GM18505 (cell line): ENCODE results near the gene GCK.

Source experiments
- ATAC-seq: cut with Tn5 transposase; IDR thresholded peaks from one replicate; pipeline ENCODE4 v1.9.1; 2021; ENCODE audit not compliant: unreplicated experiment
- POLR2A ChIP-seq: IDR thresholded peaks from 4 replicates; pipeline ENCODE4 v1.6.1; 2011; ENCODE audit warnings: borderline replicate concordance; ENCODE audit not compliant: insufficient read depth, insufficient read length; ENCODE audit errors: extremely low read depth

Gene GCK

DNA sequence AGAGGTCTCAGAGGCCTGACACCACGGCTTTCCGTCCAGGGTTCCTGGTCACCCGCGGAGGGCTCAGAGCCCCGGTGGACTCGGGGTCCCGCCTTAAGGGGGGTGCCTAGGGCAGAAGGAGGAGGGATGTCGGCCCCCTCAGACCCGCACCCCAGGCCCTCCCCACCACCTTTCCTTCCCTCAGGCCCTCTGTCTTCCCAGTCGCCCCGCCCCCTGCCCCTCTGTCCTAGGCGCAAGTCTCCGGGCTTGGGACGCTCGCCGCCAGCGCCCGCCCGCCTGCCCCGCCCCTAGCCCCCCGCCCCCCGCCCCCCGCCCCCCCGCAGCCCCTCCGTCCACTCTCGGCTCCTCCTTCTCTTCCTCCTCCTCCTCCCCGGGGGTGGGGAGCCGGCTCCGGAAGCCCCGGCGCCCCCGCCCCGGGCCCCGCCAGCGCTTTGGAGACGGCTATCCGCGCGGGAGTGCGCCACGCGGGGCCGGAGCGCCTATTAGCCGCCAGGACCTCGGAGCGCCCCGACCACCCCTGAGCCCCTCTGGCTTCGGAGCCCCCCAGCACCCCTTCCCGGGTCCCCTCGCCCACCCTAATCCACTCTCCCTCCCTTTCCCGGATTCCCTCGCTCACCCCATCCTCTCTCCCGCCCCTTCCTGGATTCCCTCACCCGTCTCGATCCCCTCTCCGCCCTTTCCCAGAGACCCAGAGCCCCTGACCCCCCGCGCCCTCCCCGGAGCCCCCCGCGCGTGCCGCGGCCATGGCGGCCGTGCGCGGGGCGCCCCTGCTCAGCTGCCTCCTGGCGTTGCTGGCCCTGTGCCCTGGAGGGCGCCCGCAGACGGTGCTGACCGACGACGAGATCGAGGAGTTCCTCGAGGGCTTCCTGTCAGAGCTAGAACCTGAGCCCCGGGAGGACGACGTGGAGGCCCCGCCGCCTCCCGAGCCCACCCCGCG is 85.0 kb downstream of the GCK start, which contains the start of gene AEBP1:
Gene AEBP1 (plus strand): TSS at position 423 of the 937 bp plus-strand sequence. CDS start 321 bp downstream, at position 744.
- TF ChIP-seq POLR2A: no peak
- no peak for ATAC-seq

DNA sequence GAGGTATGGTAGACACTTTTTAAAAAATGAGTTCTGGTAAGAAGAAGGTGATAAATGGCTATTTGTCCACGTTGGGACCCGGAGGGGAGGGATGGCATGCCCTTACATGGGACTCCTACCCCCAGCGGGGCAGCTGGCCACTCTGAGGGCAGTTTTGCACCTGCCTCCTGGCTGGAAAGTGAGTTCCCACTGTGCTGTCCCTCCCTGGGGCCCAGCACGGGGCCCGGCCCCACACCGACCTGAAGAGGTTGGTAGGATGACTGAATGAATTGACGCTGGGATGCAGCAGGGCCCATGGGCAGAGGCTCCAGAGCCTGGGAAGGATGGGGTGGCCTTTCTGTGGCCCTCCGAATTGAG is 85.7 kb downstream of the GCK start:
- ATAC-seq: no peak
- TF ChIP-seq POLR2A: no peak

DNA sequence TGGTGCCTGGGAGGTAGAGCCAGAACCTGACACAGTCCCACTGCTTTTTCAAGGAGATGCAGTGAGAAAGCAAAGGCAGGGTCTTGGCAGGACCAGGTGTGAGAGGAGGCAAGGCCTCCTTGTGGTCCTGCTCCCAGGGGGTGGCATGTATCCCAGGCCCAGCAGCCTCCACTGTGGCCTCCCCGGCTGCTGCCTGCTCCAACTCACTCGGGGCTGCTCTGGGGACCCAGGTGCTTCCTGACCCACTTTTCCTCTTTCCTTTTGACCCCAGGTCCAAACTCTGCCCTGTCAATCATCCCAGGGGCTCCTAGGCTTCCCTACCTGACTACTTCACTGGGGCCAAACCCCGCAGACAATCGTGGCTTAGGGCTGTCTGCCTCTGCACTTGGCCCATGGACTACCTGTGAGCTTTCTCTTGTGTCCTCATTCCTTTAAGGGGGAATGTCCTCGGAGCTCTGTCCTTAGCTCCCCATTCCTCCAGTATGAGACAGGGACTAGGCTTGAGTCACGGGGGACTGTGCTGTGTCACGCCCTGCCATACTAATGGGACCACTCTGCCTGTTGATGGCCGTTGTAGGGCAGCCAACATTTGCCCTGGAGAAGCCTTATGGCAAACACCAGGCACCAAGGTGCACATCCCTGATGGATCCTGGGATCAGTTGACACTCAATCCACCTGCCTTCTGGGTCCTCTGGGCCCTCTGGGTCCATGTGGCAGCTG is 86.2 kb downstream of the GCK start:
- ATAC-seq: no peak
- no peak for TF ChIP-seq POLR2A

DNA sequence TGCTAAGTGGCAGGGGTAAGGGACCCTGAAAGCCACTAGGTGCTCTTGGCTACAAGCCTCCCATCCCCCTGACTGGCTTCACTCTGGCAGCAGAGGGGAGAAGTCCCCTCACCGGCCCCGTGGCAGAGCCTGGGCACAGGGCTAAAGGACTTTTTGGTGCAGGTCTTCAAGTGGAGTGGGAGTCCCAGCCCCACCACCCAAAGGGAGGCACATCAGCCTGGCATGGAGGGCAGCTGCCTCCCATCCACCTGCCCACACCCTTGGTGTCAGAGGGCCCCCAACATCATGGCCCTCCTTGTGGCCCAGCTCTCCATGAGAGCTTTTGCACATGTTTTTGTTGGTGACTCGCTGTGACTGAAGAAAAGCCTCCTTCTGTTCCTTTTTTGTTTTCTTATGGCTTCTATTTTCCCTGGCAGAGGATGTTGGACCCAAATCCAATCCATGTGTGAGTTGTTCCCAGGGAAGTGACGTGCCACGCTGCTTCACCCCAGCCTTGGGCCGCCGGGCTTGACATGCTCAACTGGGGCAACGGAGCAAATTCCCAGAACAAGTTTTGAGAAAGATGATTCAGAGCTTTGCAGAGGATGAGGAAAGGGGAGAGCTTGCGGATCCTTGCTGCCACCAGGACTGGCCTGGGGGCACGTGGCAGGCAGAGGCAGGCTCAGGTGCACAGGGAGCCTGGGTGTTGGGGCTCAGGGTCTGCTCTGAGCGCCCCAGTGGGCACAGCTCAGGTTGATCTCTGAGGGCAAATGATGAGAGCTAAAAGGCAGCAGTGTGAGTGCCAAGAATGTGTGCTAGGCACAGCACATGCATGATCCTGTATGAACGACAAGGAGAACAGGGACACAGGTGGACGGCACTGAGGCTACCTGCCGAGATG is 87.0 kb downstream of the GCK start:
- no peak for ATAC-seq
- TF ChIP-seq POLR2A: no peak

DNA sequence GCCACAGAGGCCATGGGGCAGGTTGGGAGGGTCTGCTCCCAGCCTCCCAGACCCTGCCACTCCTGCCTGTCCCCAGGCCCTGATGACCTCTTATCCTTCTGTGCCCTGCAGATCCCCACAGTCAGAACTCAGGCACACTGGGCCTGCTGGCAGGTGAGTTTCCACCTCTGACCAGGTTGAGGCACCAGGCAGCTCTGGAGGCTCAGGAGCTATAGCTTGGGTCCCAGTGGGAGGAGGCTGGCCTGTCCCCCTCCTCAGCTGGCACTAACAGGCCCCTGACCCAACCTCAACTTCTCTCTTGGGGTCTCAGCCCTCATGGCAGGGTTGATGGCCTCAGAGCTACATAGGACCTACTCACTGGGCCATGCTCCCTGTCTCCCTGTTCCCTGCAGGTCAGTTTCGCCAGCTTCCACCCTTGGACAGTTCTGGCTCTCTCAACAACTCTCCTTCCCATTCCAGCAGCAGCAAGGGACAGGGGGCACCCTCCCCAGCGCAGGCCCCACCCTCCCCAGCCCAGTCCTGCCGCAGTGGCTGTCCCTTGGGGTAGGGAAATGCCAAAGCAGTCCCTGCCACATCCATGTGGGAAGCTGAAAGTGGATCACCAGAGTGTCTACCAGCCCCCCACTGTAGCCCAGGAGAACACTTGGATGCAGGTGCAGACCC is 87.8 kb downstream of the GCK start:
- no peak for ATAC-seq
- TF ChIP-seq POLR2A: no peak

DNA sequence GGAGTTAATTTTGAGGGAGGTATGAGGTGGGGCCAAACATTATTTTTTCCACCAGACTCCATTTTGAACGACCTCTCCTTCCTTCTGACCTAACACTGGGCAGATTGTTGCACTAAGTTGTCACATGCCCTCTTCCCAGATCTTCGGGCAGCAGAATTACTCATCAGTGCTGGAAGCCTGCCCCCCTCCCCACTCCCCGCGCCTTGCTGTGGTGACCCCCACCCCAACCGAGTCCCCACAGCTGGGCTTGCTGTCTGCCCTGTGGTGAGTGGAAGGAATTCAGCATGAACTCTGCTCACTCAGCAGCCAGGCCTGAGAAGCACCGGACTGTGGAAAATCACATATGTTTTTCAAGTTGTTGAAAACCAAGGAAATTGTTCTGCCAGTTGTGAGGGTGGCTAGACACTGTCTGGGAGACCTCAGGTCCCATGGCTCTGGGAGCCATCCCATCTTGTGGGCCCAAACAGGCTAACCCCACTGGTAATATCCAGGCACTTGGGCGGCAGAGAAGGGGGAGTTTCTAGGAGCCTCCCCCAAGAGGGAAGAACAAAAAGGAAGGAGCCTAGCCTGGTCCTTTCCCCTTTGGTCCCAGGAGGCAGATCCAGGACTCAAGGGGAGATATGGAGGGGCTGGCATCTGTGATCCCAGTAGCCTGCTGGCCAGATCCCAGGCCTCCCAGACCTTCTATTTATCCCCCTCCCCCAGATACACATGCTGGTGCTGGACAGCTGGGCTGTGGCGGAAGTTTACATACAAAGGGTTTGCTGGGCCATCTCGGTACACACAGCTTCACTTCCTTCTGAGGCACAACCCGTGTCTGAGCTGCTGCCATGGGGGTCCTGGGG is 88.6 kb downstream of the GCK start:
- ATAC-seq: no peak
- TF ChIP-seq POLR2A: no peak

DNA sequence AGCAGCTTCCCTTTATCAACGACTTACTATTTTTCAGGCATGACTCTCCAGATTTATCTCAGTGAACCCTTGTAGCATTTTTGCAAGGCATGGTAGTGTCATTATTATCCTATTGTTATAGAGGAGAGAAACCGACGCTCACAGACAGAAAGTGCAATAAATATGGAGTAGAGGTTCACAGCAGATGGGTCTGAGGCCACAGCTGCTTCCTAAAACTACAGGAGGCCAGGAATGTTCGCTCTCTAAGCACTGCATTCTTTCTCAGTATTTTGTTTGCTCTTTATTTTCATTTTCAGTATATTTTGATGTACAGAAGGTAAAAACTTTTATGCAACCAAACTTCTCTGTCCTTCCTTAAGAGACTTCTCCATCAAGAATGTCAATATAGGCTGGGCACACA is 89.6 kb downstream of the GCK start:
- ATAC-seq: no peak
- no peak for TF ChIP-seq POLR2A

DNA sequence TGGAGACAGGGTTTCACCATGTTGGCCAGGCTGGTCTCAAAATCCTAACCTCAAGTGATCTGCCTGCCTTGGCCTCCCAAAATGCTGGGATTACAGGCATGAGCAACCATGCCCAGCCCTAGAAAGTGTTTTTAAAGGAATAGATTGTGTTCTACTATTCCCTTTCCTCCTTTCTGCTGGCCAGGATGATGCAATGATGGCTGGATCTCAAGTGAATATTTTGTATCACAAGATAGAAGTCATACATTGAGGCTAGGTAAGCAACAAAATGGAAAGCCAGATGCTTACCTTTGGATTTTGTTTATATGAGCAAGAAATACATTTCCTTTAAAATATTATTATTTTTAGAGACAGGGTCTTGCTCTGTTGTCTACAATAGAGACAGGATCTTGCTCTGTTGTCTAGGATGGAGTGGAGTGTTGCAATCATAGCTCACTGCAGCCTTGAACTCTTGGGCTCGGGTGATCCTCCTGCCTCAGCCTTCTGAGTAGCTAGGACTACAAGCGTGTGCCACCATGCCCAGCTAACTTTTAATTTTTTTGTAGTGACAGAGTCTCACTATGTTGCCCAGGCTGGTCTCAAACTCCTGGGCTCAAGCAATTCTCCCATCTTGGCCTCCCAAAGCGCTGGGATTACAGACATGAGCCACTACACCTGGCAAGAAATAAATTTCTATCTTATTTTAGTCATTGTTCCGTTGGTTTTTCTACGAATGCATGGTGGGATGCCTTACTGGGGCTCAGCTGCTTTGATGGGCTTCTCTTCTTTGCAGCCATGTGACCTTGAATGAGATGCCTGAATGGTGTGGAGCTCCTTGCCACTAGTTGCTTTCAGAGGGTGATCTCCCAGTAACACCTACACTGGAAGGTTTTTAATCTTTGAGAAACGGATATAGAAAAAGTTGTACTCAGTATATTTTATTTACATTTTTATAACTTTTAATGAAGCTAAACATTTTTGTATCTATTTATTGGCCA is 90.9 kb downstream of the GCK start:
- no peak for TF ChIP-seq POLR2A
- ATAC-seq: no peak

DNA sequence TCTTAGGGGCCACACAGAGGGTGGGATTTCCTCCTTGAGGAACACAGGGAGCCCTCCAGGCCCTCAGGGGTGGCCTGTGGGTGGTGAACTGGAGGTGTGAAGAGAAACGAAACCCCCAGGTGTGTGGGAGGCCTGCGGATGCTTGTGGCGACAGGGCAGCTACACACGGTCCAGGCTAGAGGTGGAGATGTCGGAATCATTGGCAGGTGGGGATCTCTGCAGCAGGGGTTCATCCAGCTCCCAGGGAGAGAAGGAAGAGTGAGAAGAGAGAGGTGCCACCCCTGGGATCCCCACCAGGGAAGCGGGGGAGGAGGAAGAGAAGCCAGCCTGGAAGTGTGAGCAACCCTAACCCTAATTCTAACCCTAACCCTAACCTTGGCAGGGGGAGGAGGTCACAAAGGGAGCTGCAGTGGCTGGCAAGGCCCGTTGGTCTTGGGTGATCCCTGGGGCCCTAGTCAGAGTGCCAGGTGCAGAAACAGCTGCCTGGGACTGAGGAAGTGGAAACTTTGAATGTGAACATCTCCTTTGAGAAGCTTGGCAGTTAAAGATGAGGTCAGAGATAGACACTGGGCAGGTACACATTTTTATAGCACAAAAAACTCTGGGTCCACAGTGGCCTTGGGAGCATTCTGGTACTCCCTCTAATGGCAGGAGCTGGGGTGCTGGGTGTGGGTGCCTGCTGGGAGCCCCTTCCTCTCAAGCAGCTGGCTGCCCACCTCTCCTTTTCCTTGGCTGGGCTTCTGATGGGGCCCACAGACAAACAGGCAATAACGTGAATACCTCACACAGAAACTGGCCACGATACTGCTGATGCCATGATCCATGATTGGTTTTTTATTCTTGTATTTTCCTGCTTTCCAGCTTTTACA is 91.9 kb downstream of the GCK start:
- TF ChIP-seq POLR2A: no peak
- ATAC-seq: no peak

DNA sequence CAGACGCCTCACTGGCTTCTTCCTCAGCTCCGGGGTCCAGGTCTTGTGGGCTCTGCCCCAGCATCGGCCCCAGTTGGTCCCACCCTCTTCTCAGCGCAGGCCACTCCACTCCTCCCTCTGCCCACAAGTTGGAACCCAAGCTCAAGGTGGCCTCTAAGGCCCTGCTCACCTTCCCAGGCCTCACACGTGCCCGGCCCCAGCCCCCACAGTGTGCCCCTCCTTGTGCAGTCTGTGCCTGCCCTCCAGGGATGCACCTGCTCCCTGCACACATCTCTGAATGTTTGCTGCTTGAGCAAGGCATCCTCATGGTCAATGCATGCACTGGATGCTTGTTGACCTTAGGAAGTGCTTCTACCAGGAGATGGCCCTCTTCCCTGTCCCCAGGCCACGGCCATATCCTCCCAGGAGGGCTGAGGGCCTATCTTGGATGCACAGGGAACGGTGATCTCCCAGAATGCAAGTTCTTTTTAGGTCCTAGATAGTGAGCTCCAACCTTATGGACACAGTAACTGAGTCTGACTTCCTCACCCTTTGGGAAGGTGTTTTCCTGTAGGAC is 92.8 kb downstream of the GCK start:
- no peak for TF ChIP-seq POLR2A
- ATAC-seq: no peak

DNA sequence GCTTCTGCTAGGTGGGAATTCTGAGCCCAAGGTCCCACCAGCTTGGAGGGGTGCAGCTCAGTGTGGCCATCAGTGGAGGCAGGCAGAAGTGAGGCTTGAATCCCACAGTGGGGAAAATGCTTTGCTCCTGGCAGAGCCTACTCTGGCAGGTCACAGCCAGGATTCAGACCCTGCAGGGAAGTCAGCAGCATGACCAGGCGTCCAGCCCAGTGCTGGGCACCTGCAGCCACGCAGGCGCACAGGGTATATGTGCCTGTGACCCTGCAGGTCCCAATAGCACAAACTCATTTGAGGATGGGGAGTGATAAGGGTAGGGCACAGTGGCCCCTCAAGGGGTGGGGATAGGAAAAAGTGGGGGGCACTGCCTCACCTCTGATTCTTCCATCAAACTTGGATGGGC is 93.5 kb downstream of the GCK start:
- TF ChIP-seq POLR2A: no peak
- no peak for ATAC-seq
